Esophagus muscularis mucosa (tissue), 4 donors: ENCODE results near the gene UGT3A1.

Source experiments
- CTCF ChIP-seq, 3 experiments: fragments of 200-600 bp in 2 of 3; fragments of 450-650 bp in 1 of 3; sonication (generic) in 2 of 3; IDR thresholded peaks; one replicate each; pipeline ENCODE4 v1.5.1; 2017 to 2019; ENCODE audit warnings: antibody characterized with exemption in 3 of 3, mild to moderate bottlenecking in 2 of 3, moderate library complexity in 1 of 3
- EP300 ChIP-seq: sonication (generic); formaldehyde crosslinking; IDR thresholded peaks from one replicate; pipeline ENCODE4 v1.6.1; 2017; ENCODE audit warnings: antibody characterized with exemption
- POLR2AphosphoS5 ChIP-seq, 2 donors: sonication (generic); formaldehyde crosslinking; IDR thresholded peaks; one replicate each; pipeline ENCODE4 v1.6.1; 2017; ENCODE audit warnings: antibody characterized with exemption in 2 of 2

GRCh38 chr5:35979715-35980114 is 11.5 kb downstream of the UGT3A1 start:
- no peak for TF ChIP-seq CTCF (IDR thresholded peaks at IDR 0.05)
- TF ChIP-seq POLR2AphosphoS5 (IDR thresholded peaks at IDR 0.05) = no peak
- no peak for TF ChIP-seq EP300
